AG04450 (cell line): Measurements from ENCODE around the gene TFCP2. TPM values are rescaled to one million over a fixed set of nuclear protein-coding genes. Genes with fewer than 3 reads are reported as not detected.

ENCODE experiments used
- CTCF ChIA-PET: fragments of 300-600, 350-600 bp; formaldehyde crosslinking; extraction: SDS; loops from one replicate; lab custom pipeline; 2022; ENCODE audit warnings: antibody characterized with exemption, inconsistent platforms; lab: Charles Lee
- POLR2A ChIA-PET: fragments of 350-600 bp; formaldehyde crosslinking; extraction: SDS; loops from one replicate; lab custom pipeline; 2021; ENCODE audit warnings: antibody characterized with exemption, inconsistent platforms; lab: Yijun Ruan, JAX
- DNase-seq: peaks from one replicate; pipeline ENCODE4 v3.0.0-alpha.2; 2011; ENCODE audit warnings: low read depth, low spot score
- H3K27ac ChIP-seq: one replicate; pipeline ENCODE4 v1.5.1; 2012; ENCODE audit warnings: low read depth, low read length, control low read depth
- H3K27me3 ChIP-seq: one replicate; pipeline ENCODE4 v1.6.0; 2012; ENCODE audit warnings: low read length; ENCODE audit not compliant: control insufficient read depth, insufficient read depth
- H3K4me3 ChIP-seq: 2 replicates; pipeline ENCODE4 v1.5.1; 2011; ENCODE audit warnings: mild to moderate bottlenecking, low read depth, low read length, control low read depth
- H3K9me3 ChIP-seq: 2 replicates; pipeline ENCODE4 v1.5.1; 2012; ENCODE audit warnings: low read length; ENCODE audit not compliant: control insufficient read depth, insufficient read depth
- CTCF ChIP-seq: IDR thresholded peaks from 2 replicates; pipeline ENCODE4 v1.5.1; 2011; ENCODE audit warnings: low read depth, low read length, control low read depth, inconsistent platforms
- polyA plus RNA-seq: library from polyadenylated mRNA; depleted of rRNA; stranded (reverse); fragments of >200 nt; gene quantifications from 2 replicates; pipeline ENCODE4 v1.2.3, GENCODE V29; 2011

TFCP2 gene
- polyA plus RNA-seq, 1 experiment, result 24.9 TPM

GRCh38 chr12:51187370-51187987 is 14.5 kb upstream of the TFCP2 start:
- ChIA-PET CTCF (no interaction called here), POLR2A (no interaction called here)
- Histone ChIP-seq H3K27me3 (no peaks in the 10 kb centered on the region), H3K4me3 (no peak overlapping the region), H3K9me3 (no peaks in the 10 kb centered on the region), H3K27ac (no peak overlapping the region)
- TF ChIP-seq CTCF, result no peak
- no peak for DNase-seq

- POLR2A ChIA-PET, result interaction anchor here (0.6 kb wide), 1 partner anchor 115 kb away, joined by 3 read pairs; no protein-coding TSS in a partner anchor
- no peak overlapping the region for H3K27ac ChIP-seq
- no peaks in the 10 kb centered on the region for H3K9me3 ChIP-seq
- no peak for TF ChIP-seq CTCF
- H3K27me3 ChIP-seq, result no peaks in the 10 kb centered on the region
- DNase-seq, result no peak
- H3K4me3 ChIP-seq, result no peak overlapping the region
- CTCF ChIA-PET, result no interaction called here
Observed at GRCh38 chr12:51186465-51187085, 13.6 kb upstream of the TFCP2 start.

GRCh38 chr12:51185171-51185717 is 12.3 kb upstream of the TFCP2 start:
- CTCF ChIA-PET, result no interaction called here
- H3K4me3 ChIP-seq, result no peak overlapping the region
- TF ChIP-seq CTCF, result no peak
- H3K9me3 ChIP-seq, result no peaks in the 10 kb centered on the region
- DNase-seq, result no peak
- H3K27me3 ChIP-seq, result no peaks in the 10 kb centered on the region
- POLR2A ChIA-PET, result no interaction called here
- H3K27ac ChIP-seq, result no peak overlapping the region

- TF ChIP-seq CTCF, result no peak
- Histone ChIP-seq H3K9me3 (no peaks in the 10 kb centered on the region), H3K27ac (no peak overlapping the region), H3K4me3 (no peak overlapping the region), H3K27me3 (no peaks in the 10 kb centered on the region)
- DNase-seq, result no peak
- ChIA-PET POLR2A (no interaction called here), CTCF (no interaction called here)
Observed at GRCh38 chr12:51183816-51184215, 10.9 kb upstream of the TFCP2 start.

GRCh38 chr12:51183349-51183748 is 10.4 kb upstream of the TFCP2 start:
- no peak for TF ChIP-seq CTCF
- H3K27ac ChIP-seq, result no peak overlapping the region
- DNase-seq, result no peak
- no peak overlapping the region for H3K4me3 ChIP-seq
- no peaks in the 10 kb centered on the region for H3K9me3 ChIP-seq
- ChIA-PET CTCF (no interaction called here), POLR2A (no interaction called here)
- no peaks in the 10 kb centered on the region for H3K27me3 ChIP-seq
